Neutrophil (primary cell): Measurements from ENCODE around the gene PARD3.
"Not testable (repeated sequence)": the region's sequence is repeated elsewhere in the genome, so short reads cannot be mapped to it uniquely, and the experiment has no call there.

Experiments
- H3K27ac ChIP-seq: fragments of 200-600 bp; sonication (generic); 2 replicates; pipeline ENCODE4 v1.5.1; 2016; ENCODE audit warnings: mild to moderate bottlenecking, moderate library complexity
- H3K27me3 ChIP-seq: fragments of 200-600 bp; sonication (generic); 2 replicates; pipeline ENCODE4 v1.6.0; 2016; ENCODE audit warnings: mild to moderate bottlenecking
- H3K36me3 ChIP-seq: fragments of 200-600 bp; sonication (generic); 2 replicates; pipeline ENCODE4 v1.5.1; 2017
- H3K4me1 ChIP-seq, 2 experiments: fragments of 200-600 bp in 1 of 2; sonication (generic) in 1 of 2; 1 replicate in 1 of 2; 2 replicates in 1 of 2; pipeline versions ENCODE4 v1.5.1 to v1.6.1; 2013 to 2016; ENCODE audit warnings: low read depth in 1 of 2, low read length in 1 of 2, mild to moderate bottlenecking in 1 of 2, moderate library complexity in 1 of 2; ENCODE audit not compliant: control insufficient read depth in 1 of 2, insufficient read depth in 1 of 2
- H3K4me3 ChIP-seq, 2 experiments: fragments of 200-600 bp in 1 of 2; sonication (generic) in 1 of 2; 1 replicate in 1 of 2; 2 replicates in 1 of 2; pipeline ENCODE4 v1.5.1; 2013 to 2016; ENCODE audit warnings: low read depth in 1 of 2, low read length in 1 of 2, mild to moderate bottlenecking in 1 of 2, moderate library complexity in 1 of 2
- H3K9me3 ChIP-seq: fragments of 200-600 bp; sonication (generic); 2 replicates; pipeline ENCODE4 v1.5.1; 2016
- CTCF ChIP-seq: fragments of 200-600 bp; sonication (generic); IDR thresholded peaks from 2 replicates; pipeline ENCODE4 v1.5.1; 2016; ENCODE audit warnings: antibody characterized with exemption

The PARD3 gene

GRCh38 chr10:34702093-34702937 lies 112.8 kb downstream of the PARD3 start:
- TF ChIP-seq CTCF, result no peak
- H3K9me3 ChIP-seq, result no peaks in the 10 kb centered on the region
- H3K27me3 ChIP-seq, result peaks cover 7% of the 10 kb centered on the region
- no peaks in the 10 kb centered on the region for H3K36me3 ChIP-seq
- no peak overlapping the region for H3K4me3 ChIP-seq
- H3K27ac ChIP-seq, result no peak overlapping the region
- H3K4me1 ChIP-seq, result no peaks in the 10 kb centered on the region

GRCh38 chr10:34701194-34701593 lies 113.9 kb downstream of the PARD3 start:
- Histone ChIP-seq H3K36me3 (no peaks in the 10 kb centered on the region), H3K27me3 (peaks cover 7% of the 10 kb centered on the region), H3K27ac (no peak overlapping the region), H3K4me3 (no peak overlapping the region), H3K4me1 (no peaks in the 10 kb centered on the region), H3K9me3 (no peaks in the 10 kb centered on the region)
- TF ChIP-seq CTCF, result no peak

GRCh38 chr10:34700752-34701151 lies 114.3 kb downstream of the PARD3 start:
- not testable (repeated sequence) for H3K9me3 ChIP-seq, H3K4me1 ChIP-seq, H3K36me3 ChIP-seq, H3K4me3 ChIP-seq, H3K27me3 ChIP-seq, H3K27ac ChIP-seq

GRCh38 chr10:34699904-34700517 lies 115.1 kb downstream of the PARD3 start:
- H3K36me3 ChIP-seq, result no peaks in the 10 kb centered on the region
- no peaks in the 10 kb centered on the region for H3K4me1 ChIP-seq
- no peak overlapping the region for H3K4me3 ChIP-seq
- H3K27me3 ChIP-seq, result peaks cover 7% of the 10 kb centered on the region
- H3K9me3 ChIP-seq, result no peaks in the 10 kb centered on the region
- no peak overlapping the region for H3K27ac ChIP-seq
- TF ChIP-seq CTCF, result no peak

GRCh38 chr10:34698979-34699378 lies 116.1 kb downstream of the PARD3 start:
- no peaks in the 10 kb centered on the region for H3K9me3 ChIP-seq
- no peak overlapping the region for H3K4me3 ChIP-seq
- no peaks in the 10 kb centered on the region for H3K36me3 ChIP-seq
- peaks cover 4% of the 10 kb centered on the region for H3K27me3 ChIP-seq
- H3K4me1 ChIP-seq, result no peaks in the 10 kb centered on the region
- H3K27ac ChIP-seq, result no peak overlapping the region
- TF ChIP-seq CTCF, result no peak

GRCh38 chr10:34698248-34698831 lies 116.8 kb downstream of the PARD3 start:
- no peak for TF ChIP-seq CTCF
- Histone ChIP-seq H3K27ac (no peak overlapping the region), H3K4me3 (no peak overlapping the region), H3K27me3 (no peaks in the 10 kb centered on the region), H3K9me3 (no peaks in the 10 kb centered on the region), H3K4me1 (no peaks in the 10 kb centered on the region), H3K36me3 (no peaks in the 10 kb centered on the region)
